Activated gamma-delta T cell treated with Interleukin-2 at 50 U/mL for 16 hours (primary cell): Measurements from ENCODE around the gene FLNA.
A peak's percentile ranks its signal among the peaks of the same experiment; 100 is the strongest.
"Not testable (repeated sequence)": the region's sequence is repeated elsewhere in the genome, so short reads cannot be mapped to it uniquely, and the experiment has no call there.

ENCODE experiments used
- DNase-seq: peaks from one replicate; pipeline ENCODE4 v3.0.0-alpha.2; 2020

FLNA gene

DNA sequence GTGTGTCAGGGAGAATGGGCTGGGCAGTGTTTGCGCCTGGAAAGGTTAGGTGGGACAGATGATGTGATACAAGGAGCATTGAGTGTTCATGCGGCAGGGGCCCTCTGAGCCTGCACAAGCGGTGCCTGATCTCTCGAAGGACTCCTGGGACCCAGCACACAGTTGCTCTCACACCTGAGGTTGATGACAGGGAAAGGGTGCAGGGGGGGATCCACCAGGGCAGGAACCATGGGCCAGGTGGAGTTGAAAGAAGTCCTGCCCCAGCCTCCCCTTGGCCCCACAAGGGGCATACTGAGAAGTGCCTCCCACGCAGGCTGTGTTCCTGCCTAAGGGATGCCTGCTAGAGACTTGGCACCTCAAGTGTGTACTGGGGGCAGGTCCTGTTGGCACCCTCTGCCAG, 45.8 kb downstream of the FLNA start:
- no peak for DNase-seq

DNA sequence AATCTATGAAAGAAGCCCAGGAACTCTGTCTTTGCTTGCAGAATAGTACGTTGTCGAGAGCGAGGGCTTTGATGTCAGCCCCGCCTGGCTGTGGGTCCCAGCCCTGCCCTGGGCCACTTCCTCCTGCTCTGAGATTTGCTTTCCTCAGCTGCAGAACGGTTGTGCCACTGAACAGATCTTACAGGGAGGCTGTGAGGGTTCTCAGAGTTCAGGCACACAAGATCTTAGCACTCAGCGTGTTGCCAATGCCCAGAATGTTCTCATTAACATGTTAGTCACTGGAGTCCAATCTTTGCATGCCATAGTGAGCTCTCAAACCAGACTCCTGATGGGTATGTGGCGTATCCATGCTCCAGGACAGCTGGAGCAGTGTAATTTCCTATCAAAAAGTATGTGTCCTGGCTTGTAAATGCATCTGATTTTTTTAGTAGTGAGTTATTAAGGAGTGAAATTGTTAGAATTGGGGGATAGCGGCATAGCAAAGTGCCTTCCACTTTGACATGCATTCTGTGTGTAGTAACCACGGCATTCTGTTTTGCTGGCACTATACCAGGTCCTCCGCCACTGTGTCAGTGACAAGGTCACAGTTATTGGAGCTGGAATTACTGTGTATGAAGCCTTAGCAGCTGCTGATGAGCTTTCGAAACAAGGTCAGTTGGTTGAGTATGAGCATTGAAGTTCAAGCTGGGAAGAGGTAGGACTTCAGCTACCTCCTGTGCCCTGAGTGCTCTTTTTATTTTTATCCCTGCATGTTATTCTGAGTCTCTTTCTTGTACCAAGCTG, 47.2 kb downstream of the FLNA start:
- peak; percentile 51 for DNase-seq

DNA sequence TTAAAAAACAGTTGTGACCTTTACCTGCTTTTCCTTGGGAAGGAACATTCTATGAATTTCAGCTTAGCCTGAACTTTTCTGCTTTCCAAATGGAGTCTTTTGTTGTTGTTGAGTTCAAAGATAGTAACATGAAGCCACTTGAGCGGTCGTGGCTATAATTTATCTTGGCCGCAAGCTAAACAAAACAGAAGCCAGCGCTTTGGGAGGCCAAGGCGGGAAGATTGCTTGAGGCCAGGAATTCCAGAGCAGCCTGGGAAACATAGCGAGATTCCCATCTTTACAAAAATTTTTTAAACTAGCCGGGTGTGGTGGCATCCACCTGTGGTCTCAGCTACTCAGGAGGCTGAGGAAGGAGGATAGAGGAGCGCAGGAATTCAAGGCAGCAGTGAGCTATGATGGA, 48.9 kb downstream of the FLNA start:
- DNase-seq, result no peak

- DNase-seq, result no peak
Observed at GRCh38 chrX:154323537-154323936, 50.9 kb downstream of the FLNA start.

DNA sequence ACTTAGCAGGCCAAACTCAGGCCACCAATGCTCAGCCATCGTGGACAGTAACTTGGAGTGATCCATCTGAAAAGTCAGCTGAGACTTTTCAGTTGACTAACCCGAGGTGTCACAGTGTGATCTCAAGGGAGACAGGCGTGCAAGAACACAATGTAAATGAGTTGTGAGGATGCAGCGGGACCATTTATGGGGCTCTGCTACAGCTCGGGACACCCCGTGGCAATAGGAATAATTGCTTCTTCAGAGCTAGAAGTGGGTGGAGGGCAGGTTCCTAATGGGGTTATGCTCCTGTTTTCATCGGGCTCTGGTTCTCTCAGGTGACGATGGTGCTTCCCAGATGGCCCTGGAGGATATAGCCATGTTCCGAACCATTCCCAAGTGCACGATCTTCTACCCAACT, 51.5 kb downstream of the FLNA start:
- DNase-seq, result no peak

DNA sequence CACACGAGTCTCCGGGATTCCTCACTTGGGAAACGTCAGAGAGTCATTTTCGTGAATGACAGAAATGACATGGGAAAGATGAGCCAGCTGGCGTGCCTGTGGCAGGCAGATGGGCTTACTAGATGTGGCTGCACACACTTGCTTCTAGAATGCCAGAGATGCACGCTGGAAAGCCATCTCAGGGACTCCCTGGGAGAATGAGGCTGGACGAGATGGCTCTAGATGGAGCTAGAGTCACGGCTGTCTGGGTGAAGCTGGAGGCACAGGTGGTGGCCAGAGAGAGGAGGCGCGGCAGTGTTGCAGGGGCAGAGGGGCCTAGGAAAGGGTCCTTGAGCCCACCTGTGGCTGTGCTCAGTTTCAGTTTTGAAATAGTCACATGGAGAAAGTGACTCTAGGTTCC, 52.8 kb downstream of the FLNA start:
- DNase-seq, result no peak

DNA sequence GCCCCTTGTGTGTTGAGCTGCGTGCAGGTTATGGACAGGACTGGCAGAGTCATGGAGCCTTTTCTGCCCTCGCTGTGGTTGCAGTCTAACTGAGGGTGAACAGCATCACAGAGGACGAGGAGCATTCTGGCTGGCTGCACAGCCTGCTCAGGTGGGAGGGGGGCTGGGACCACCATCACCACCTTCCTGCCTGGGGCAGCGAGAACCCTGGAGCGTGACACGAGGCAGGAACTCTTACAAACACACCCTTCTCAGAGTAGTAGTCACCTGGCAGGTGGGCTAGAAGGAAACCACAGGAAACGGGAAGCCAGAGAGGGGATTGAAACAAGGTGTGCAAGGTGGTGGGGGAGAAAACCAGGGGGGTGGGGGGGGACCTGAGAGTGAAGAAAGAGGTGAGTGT, 53.3 kb downstream of the FLNA start:
- DNase-seq, result no peak

- DNase-seq, result no peak
Observed at GRCh38 chrX:154320406-154320805, 54.0 kb downstream of the FLNA start.

GRCh38 chrX:154317391-154317995, 56.9 kb downstream of the FLNA start:
- DNase-seq, result no peak

- no peak for DNase-seq
Observed at GRCh38 chrX:154315416-154315815, 59.0 kb downstream of the FLNA start.

DNA sequence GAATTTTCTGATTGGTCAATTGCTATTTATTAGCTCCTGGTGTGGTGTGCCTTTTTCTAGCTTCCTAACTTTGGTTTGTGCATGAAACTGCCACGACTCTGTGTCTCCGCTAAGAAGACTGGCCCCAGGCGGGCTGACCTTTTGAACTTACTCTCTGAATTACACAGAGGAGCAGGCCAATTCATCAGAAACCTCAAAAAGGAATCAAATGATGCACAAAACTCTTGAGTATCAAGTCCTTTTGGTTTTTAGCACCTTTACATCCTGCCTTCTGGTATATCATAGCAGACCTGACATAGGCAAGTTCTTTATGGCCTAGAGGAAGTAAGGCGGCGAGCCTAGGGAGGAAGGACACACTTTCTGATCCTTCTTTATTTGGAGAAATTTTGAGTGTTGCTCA, 61.3 kb downstream of the FLNA start:
- DNase-seq, result no peak

DNA sequence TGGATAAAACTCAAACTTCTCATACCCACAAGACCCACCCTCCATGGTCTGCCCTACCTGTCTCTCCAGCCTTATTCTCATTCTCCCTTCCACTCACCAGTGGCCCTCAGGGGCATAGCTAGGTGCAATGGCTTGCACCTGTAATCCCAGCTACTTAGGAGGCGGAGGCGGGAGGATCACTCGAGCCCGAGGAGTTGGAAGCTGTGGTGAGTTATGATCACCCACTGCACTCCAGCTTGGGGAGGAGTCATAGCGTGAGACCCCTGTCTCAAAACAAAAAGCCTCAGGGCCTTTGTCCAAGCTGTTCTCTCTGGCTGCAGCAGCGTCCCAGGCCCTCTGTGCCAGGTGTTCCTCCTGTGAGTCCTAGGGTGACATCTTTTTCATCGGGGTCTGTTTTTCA, 62.3 kb downstream of the FLNA start:
- DNase-seq, result no peak

- DNase-seq, result no peak
Observed at GRCh38 chrX:154310616-154311536, 63.6 kb downstream of the FLNA start.

DNA sequence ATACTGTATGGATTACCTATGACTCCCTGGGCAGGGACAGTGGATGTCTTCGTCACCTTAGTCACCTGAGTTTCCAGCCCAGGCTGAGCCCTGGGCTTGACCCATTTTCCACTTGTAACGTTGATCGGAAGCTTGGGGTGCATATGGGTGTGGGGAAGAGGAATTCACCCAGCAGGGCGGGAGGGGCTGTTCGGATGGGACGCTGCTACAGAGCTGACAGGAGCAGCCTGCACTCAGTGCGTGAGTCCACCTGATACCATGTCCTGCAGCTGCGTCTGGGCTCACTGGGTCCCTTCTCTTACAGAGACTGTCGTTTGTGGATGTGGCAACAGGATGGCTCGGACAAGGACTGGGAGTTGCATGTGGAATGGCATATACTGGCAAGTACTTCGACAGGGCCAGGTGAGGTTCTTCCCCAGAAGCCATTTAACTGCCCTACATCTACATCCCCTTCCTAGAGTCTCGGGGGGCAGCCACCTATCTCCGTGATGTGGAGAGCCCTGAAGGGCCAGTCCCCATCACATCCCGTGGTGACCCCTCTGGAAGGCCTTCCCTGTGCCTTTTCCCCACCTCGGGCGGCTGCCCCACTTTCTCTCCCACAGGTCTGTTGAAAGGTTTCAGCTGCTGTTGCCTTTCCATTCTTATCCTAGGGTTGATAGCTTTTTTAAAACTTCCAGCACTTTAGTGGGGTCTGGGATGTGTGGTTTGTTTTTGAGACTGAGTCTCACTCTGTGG, 65.2 kb downstream of the FLNA start:
- DNase-seq, result no peak

- peak; percentile 84 for DNase-seq
Observed at GRCh38 chrX:154308108-154308946, 66.1 kb downstream of the FLNA start.

GRCh38 chrX:154307202-154307601, 67.2 kb downstream of the FLNA start:
- no peak for DNase-seq

DNA sequence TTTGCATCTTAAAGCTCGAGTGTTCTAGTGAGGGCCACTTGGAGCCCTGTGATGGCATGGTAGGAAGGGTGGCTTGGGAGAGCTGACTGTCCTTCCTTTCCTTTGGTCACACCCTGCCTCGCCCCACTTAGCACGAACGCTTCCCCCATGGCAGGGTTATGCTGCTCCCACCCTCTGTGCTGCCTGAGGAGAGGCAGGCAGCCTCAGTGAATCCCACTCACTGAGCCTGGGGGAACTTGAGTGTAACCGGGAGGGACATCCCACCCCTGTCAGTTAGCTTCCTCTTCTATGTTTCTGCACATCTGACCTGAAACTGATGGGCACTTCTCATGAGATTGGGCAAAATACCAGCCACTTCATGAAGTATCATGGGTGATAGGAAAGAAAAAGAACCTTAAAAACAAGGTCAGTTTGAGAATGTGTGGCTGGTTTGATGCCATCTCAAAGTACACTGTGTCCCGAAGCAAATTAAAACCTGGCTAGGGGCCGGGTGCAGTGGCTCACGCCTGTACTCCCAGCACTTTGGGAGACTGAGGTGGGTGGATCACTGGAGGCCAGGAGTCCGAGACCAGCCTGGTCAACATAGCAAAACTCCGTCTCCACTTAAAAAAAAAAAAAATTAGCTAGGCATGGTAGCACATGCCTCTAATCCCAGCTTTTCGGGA, 68.8 kb downstream of the FLNA start:
- DNase-seq, result no peak

DNA sequence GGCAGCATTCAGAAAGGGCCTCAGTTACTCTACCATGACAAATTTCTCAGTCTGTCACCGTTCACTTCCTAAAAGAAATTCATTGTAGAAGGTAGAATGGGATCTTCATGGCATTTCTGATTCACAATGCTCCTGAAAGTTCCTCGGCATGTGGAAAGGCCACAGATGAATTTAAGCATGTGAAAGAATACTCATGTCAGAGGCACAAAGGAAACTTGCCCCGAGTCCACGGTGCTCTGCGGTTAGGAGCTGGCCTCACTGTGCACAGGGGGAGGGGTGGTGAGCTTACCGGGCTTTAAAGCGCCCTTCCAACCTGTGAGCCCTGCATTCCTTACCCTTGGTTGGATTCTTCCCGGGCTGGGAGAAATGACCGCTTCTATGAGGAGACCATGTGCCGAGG, 69.6 kb downstream of the FLNA start:
- no peak for DNase-seq

DNA sequence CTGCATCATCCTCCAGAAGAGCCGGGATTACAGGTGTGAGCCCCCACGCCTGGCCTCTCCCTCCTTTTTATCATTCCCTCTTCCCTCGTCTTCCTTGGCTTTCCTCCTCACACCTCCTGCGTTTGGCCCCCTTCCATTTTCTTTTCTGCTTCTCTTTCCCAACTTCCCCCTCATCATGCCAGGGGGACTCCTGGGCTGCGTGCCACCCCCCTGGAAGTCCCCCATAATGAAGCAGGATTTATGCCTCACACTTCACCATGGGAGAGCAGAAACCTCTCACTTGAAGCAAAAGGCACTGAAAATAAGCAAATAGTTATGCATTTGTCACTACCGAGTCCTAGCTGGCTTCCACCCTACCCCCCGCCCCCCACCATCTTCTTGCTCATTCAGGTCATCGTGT, 71.0 kb downstream of the FLNA start:
- no peak for DNase-seq

GRCh38 chrX:154302998-154303397, 71.4 kb downstream of the FLNA start:
- not testable (repeated sequence) for DNase-seq

DNA sequence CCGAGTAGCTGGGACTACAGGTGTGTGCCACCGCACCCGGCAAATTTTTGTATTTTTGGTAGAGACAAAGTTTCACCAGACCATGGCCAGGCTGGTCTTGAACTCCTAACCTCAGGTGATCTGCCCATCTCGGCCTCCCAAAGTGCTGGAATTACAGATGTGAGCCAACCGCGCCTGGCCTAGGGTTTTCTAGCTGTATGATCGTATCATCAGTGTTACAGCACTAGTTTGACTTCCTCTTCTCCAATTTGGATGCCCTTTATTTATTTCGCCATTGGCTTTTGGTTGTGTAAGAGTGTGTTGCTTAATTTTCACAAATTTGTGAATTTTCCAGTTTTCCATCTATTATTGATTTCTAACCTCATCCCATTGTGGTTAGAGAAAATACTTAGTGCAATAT, 73.6 kb downstream of the FLNA start:
- DNase-seq, result no peak
